HepG2 (cell line): ENCODE measurements around the gene MRPL28. TPM values are rescaled to one million over a fixed set of nuclear protein-coding genes. Genes with fewer than 3 reads are reported as not detected.

Source experiments
- ATAC-seq: fragments of 200-7000 bp; cut with Tn5 transposase; 3 replicates; pipeline ENCODE4 v1.9.1; 2020; ENCODE audit warnings: mild to moderate bottlenecking, moderate library complexity
- BruUV-seq: library from RNA; stranded (reverse); fragments of 400-500 nt; replicated peaks from 2 replicates; lab custom pipeline; 2021; lab: Mats Ljungman, UMichigan
- CTCF ChIA-PET: fragments of 300-600 bp; formaldehyde crosslinking; extraction: SDS; loops from one replicate; lab custom pipeline; 2021; ENCODE audit warnings: low total read pairs, inconsistent platforms, low intra/inter-chr PET ratio; lab: Yijun Ruan, JAX
- POLR2A ChIA-PET: fragments of 350-600 bp; sonication (Branson Sonifier 250); formaldehyde crosslinking; loops from one replicate; lab custom pipeline; 2020; ENCODE audit warnings: antibody characterized with exemption, inconsistent platforms; lab: Yijun Ruan, JAX
- DNase-seq: peaks from one replicate; pipeline ENCODE4 v3.0.0-alpha.2; 2015; ENCODE audit warnings: low spot score
- FAIRE-seq: peaks from 3 replicates; lab custom pipeline; 2011; peaks lifted over from hg19 to GRCh38; lab: Jason Lieb, UNC
- H2AFZ ChIP-seq: one replicate; pipeline ENCODE4 v1.6.1; 2011; ENCODE audit warnings: low read length, inconsistent platforms
- H3K27ac ChIP-seq: fragments of 300-600 bp; 3 replicates; pipeline ENCODE4 v1.8.0; 2011; ENCODE audit warnings: mixed run types, mild to moderate bottlenecking, mixed read lengths, low read length, inconsistent platforms; ENCODE audit not compliant: insufficient read depth; ENCODE audit errors: extremely low read length
- H3K27me3 ChIP-seq, 2 experiments: fragments of 200-600 bp in 1 of 2; 2 replicates in 1 of 2; 3 replicates in 1 of 2; pipeline versions ENCODE4 v1.6.0 to v1.8.0; 2011; ENCODE audit warnings: low read length in 2 of 2, mild to moderate bottlenecking in 2 of 2, moderate library complexity in 2 of 2, inconsistent platforms in 1 of 2; ENCODE audit not compliant: insufficient read depth in 2 of 2, control insufficient read depth in 1 of 2
- H3K36me3 ChIP-seq, 2 experiments: fragments of 200-600 bp in 1 of 2; replicated peaks in 1 of 2; 2 replicates in 1 of 2; 3 replicates in 1 of 2; pipeline versions ENCODE4 v1.5.1 to v1.8.0; 2011; ENCODE audit warnings: low read length in 2 of 2, inconsistent platforms in 1 of 2; ENCODE audit not compliant: insufficient read depth in 2 of 2, control insufficient read depth in 1 of 2
- H3K4me1 ChIP-seq: 2 replicates; pipeline ENCODE4 v1.5.1; 2012; ENCODE audit warnings: low read length, inconsistent platforms; ENCODE audit not compliant: insufficient read depth
- H3K4me2 ChIP-seq: 2 replicates; pipeline ENCODE4 v1.6.0; 2011; ENCODE audit warnings: low read depth, low read length, inconsistent platforms
- H3K4me3 ChIP-seq, 3 experiments: fragments of 200-600 bp in 1 of 3; sonication (generic), shearing (Covaris generic) in 1 of 3; replicated peaks in 1 of 3; 2 replicates each; pipeline ENCODE4 v1.5.1; 2011 to 2016; ENCODE audit warnings: low read length in 3 of 3, inconsistent platforms in 2 of 3, low read depth in 2 of 3, mild to moderate bottlenecking in 2 of 3, control low read depth in 1 of 3, mixed read lengths in 1 of 3; ENCODE audit not compliant: insufficient read depth in 1 of 3
- H3K79me2 ChIP-seq: one replicate; pipeline ENCODE4 v1.6.1; 2011; ENCODE audit warnings: low read length, inconsistent platforms; ENCODE audit not compliant: insufficient read depth
- H3K9ac ChIP-seq: 2 replicates; pipeline ENCODE4 v1.6.0; 2011; ENCODE audit warnings: mild to moderate bottlenecking, low read depth, low read length, inconsistent platforms; ENCODE audit not compliant: insufficient read depth
- H3K9me3 ChIP-seq: 2 replicates; pipeline ENCODE4 v1.5.1; 2012; ENCODE audit warnings: mild to moderate bottlenecking, low read length
- H4K20me1 ChIP-seq: 2 replicates; pipeline ENCODE4 v1.6.0; 2011; ENCODE audit warnings: inconsistent platforms, mild to moderate bottlenecking, low read length, moderate library complexity; ENCODE audit not compliant: insufficient read depth
- GATAD2A ChIP-seq: IDR thresholded peaks from 2 replicates; pipeline ENCODE4 v1.6.1; 2016
- HNRNPK ChIP-seq: fragments of 200-400 bp; formaldehyde crosslinking; IDR thresholded peaks from 2 replicates; pipeline ENCODE4 v1.6.1; 2018; ENCODE audit warnings: low read length, low read depth, moderate library complexity, mild to moderate bottlenecking; ENCODE audit not compliant: poor library complexity, severe bottlenecking
- KDM3A ChIP-seq: IDR thresholded peaks from 2 replicates; pipeline ENCODE4 v1.6.1; 2018; ENCODE audit warnings: low read depth, missing compliant biosample characterization
- MED1 ChIP-seq: sonication (generic); formaldehyde crosslinking; IDR thresholded peaks from 2 replicates; pipeline ENCODE4 v1.4.0; 2020; ENCODE audit warnings: missing genetic modification reagents
- MEF2D ChIP-seq: sonication (generic); formaldehyde crosslinking; IDR thresholded peaks from 2 replicates; pipeline ENCODE4 v1.5.1; 2020; ENCODE audit warnings: mild to moderate bottlenecking, missing genetic modification reagents
- RBFOX2 ChIP-seq: fragments of 200-400 bp; formaldehyde crosslinking; IDR thresholded peaks from 2 replicates; pipeline ENCODE4 v1.6.1; 2017; ENCODE audit warnings: low read depth, mild to moderate bottlenecking, low read length
- TCF7 ChIP-seq: sonication (generic); IDR thresholded peaks from 2 replicates; pipeline ENCODE4 v1.6.1; 2016; ENCODE audit warnings: antibody characterized with exemption, low read depth
- ZBTB20 ChIP-seq: sonication (generic); formaldehyde crosslinking; IDR thresholded peaks from 2 replicates; pipeline ENCODE4 v1.8.1; 2023; ENCODE audit warnings: missing genetic modification reagents, low read depth, mild to moderate bottlenecking, borderline replicate concordance
- ZNF160 ChIP-seq: sonication (generic); formaldehyde crosslinking; IDR thresholded peaks from 2 replicates; pipeline ENCODE4 v1.8.0; 2022; ENCODE audit warnings: mild to moderate bottlenecking, inconsistent platforms, missing genetic modification reagents
- ZNF468 ChIP-seq: sonication (generic); formaldehyde crosslinking; IDR thresholded peaks from 2 replicates; pipeline ENCODE4 v1.8.0; 2022; ENCODE audit warnings: mild to moderate bottlenecking, moderate library complexity, missing genetic modification reagents
- ZNF556 ChIP-seq: sonication (generic); formaldehyde crosslinking; IDR thresholded peaks from 2 replicates; pipeline ENCODE4 v1.4.0; 2020; ENCODE audit warnings: mild to moderate bottlenecking, missing genetic modification reagents, borderline replicate concordance
- WGBS: methylation state at CpG from one replicate; pipeline ENCODE4 v1.1.6; 2017; ENCODE audit warnings: low lambda C conversion rate; 5-methylcytosine and 5-hydroxymethylcytosine counted together
- in situ Hi-C: cut with HindIII; loops from 2 replicates; pipeline ENCODE4 v1.10.0; 2017; ENCODE audit warnings: low pct_unique_long_range_greater_than_20kb; ENCODE audit not compliant: extremely low pct_ligation_motif_present
- intact Hi-C: fragments of 100-400 bp; cut with micrococcal nuclease; formaldehyde crosslinking; loops from one replicate; pipeline ENCODE4 v1.10.0; 2022; ENCODE audit not compliant: unreplicated experiment
- polyA plus RNA-seq, 8 experiments: library from polyadenylated mRNA; depleted of rRNA in 3 of 8; stranded (reverse) in 7 of 8; unstranded in 1 of 8; fragments of >200 nt; fragmentation: Illumina TruSeq in 4 of 8; extraction: Trizol in 4 of 8; gene quantifications; 2 replicates each; pipeline versions ENCODE4 v1.2.1 to v1.2.3, GENCODE V29; 2011 to 2016; ENCODE audit warnings: low read depth in 4 of 8, missing spikeins in 1 of 8, mixed read lengths in 1 of 8; ENCODE audit not compliant: insufficient read depth in 1 of 8
- total RNA-seq, 5 experiments: library from RNA; depleted of rRNA; stranded (reverse); fragments of >200 nt; fragmentation: Illumina TruSeq; extraction: Trizol; gene quantifications; 2 replicates each; pipeline ENCODE4 v1.2.3, GENCODE V29; 2016; ENCODE audit warnings: low read depth in 1 of 5
- TF ChIP-seq, protein P1 (sequence below): IDR thresholded peaks from 2 replicates; pipeline ENCODE4 v1.6.1; 2016
- TF ChIP-seq, protein P2 (sequence below): IDR thresholded peaks from 2 replicates; pipeline ENCODE4 v1.6.1; 2016; ENCODE audit warnings: missing genetic modification reagents, missing compliant biosample characterization
- TF ChIP-seq, protein P3 (sequence below): sonication (generic); formaldehyde crosslinking; IDR thresholded peaks from 2 replicates; pipeline ENCODE4 v1.4.0; 2020; ENCODE audit warnings: missing genetic modification reagents
- TF ChIP-seq, protein P4 (sequence below): sonication (generic); formaldehyde crosslinking; IDR thresholded peaks from 2 replicates; pipeline ENCODE4 v1.8.0; 2022; ENCODE audit warnings: mild to moderate bottlenecking, missing genetic modification reagents; ENCODE audit not compliant: insufficient replicate concordance

MRPL28 gene
- total and polyA plus RNA-seq, 2 of the 13 experiments (the other 11 are each of a cell fraction or from before 2014, with no cell fraction given) = 114 to 135 TPM

DNA sequence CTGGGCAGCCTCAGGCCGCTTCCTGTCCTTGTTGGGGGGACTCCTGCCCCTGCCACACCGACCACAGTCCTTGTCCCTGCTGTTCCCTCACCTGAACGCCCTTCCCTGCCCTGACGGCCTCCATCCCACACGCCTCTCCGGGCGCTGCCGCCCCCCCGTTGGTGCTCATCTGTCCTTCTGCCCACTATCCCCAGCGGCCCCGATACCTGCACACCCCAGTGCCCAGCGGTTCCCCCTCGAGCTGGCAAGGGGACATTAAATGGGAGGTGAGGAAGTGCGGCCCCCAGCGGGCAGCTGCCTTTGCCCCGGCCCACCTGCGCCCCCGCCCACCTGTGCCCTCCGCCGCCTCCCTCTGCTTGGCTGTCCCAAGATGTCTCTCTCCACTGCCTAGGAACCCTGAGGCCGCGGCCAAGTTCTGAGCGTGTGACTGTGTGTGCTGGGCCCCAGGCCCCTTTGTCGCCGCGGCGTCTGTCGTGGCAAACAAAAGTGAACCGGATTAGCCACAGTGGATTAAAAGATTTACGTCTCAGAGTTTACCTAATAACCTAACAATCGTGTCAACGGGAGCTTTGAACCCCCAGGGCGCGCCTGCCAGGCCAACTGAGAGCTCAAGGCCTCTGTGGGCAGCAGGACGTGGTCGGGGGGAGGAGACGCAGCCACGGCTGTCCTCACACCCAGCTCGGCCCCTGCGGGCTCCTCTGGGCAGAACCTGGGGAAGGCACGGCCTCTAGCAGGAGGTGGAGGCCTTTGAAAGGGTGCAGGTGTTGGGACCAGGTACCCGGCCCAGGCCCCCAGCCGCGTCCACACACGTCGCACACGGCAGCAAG lies 10.3 kb downstream of the MRPL28 start:
- Histone ChIP-seq H3K4me2 (peak overlapping the region; percentile 61), H3K4me1 (peaks cover 90% of the 10 kb centered on the region), H4K20me1 (no peaks in the 10 kb centered on the region), H2AFZ (no peak overlapping the region), H3K9me3 (no peaks in the 10 kb centered on the region), H3K79me2 (no peaks in the 10 kb centered on the region), H3K4me3 (peak overlapping the region in 2 of 3 experiments; percentile 20 to 52; a peak in 3 of 6 replicates), H3K36me3 (no peaks in the 10 kb centered on the region), H3K27me3 (peaks cover 1 to 13% of the 10 kb centered on the region in 2 experiments; a peak in 4 of 5 replicates), H3K9ac (peak overlapping the region; percentile 34), H3K27ac (peak overlapping the region; percentile 62)
- ChIA-PET POLR2A (interaction anchor here (0.7 kb wide), 1 partner anchor 263 kb away, joined by 4 read pairs; no protein-coding TSS in a partner anchor), CTCF (no interaction called here)
- DNase-seq (peak; percentile 30), FAIRE-seq (no peak), ATAC-seq (no peak)
- BruUV-seq = no TSS peak
- in situ Hi-C loops (loop anchor here (5.0 kb wide), 1 partner anchor 88 kb away; no protein-coding TSS in a partner anchor), intact Hi-C loops (loop anchor here (5.0 kb wide), 2 partner anchors 133 to 243 kb away; partner anchors contain the start of gene LUC7L)
- WGBS = 43% methylated on average over 34 of the region's 47 CpGs
- TF ChIP-seq ZNF556 (CRISPR knock-in tag) (0 out of 2 replicates have a peak, but pooled peaks have one; percentile 19), GATAD2A (CRISPR knock-in tag) (peak; percentile 53), ZNF468 (CRISPR knock-in tag) (no peak), MED1 (CRISPR knock-in tag) (peak; percentile 92), RBFOX2 (0 out of 2 replicates have a peak, but pooled peaks have one; percentile 18), HNRNPK (no peak), ZNF160 (CRISPR knock-in tag) (peak; percentile 46; the same call in 1 of the 2 replicates), MEF2D (CRISPR knock-in tag) (0 out of 2 replicates have a peak, but pooled peaks have one; percentile 62), ZBTB20 (peak; percentile 57; the same call in 1 of the 2 replicates), KDM3A (CRISPR knock-in tag) (0 out of 2 replicates have a peak, but pooled peaks have one; percentile 24), TCF7 (peak; percentile 34; the same call in 1 of the 2 replicates)
- TF ChIP-seq, protein P1, sequence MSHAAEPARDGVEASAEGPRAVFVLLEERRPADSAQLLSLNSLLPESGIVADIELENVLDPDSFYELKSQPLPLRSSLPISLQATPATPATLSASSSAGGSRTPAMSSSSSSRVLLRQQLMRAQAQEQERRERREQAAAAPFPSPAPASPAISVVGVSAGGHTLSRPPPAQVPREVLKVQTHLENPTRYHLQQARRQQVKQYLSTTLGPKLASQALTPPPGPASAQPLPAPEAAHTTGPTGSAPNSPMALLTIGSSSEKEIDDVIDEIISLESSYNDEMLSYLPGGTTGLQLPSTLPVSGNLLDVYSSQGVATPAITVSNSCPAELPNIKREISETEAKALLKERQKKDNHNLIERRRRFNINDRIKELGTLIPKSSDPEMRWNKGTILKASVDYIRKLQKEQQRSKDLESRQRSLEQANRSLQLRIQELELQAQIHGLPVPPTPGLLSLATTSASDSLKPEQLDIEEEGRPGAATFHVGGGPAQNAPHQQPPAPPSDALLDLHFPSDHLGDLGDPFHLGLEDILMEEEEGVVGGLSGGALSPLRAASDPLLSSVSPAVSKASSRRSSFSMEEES (CRISPR knock-in tag) = no peak
- TF ChIP-seq, protein P2, sequence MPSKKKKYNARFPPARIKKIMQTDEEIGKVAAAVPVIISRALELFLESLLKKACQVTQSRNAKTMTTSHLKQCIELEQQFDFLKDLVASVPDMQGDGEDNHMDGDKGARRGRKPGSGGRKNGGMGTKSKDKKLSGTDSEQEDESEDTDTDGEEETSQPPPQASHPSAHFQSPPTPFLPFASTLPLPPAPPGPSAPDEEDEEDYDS (CRISPR knock-in tag) = peak; percentile 30; the same call in 1 of the 2 replicates
- TF ChIP-seq, protein P3, sequence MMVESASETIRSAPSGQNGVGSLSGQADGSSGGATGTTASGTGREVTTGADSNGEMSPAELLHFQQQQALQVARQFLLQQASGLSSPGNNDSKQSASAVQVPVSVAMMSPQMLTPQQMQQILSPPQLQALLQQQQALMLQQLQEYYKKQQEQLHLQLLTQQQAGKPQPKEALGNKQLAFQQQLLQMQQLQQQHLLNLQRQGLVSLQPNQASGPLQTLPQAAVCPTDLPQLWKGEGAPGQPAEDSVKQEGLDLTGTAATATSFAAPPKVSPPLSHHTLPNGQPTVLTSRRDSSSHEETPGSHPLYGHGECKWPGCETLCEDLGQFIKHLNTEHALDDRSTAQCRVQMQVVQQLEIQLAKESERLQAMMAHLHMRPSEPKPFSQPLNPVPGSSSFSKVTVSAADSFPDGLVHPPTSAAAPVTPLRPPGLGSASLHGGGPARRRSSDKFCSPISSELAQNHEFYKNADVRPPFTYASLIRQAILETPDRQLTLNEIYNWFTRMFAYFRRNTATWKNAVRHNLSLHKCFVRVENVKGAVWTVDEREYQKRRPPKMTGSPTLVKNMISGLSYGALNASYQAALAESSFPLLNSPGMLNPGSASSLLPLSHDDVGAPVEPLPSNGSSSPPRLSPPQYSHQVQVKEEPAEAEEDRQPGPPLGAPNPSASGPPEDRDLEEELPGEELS (CRISPR knock-in tag) = peak; percentile 66
- TF ChIP-seq, protein P4, sequence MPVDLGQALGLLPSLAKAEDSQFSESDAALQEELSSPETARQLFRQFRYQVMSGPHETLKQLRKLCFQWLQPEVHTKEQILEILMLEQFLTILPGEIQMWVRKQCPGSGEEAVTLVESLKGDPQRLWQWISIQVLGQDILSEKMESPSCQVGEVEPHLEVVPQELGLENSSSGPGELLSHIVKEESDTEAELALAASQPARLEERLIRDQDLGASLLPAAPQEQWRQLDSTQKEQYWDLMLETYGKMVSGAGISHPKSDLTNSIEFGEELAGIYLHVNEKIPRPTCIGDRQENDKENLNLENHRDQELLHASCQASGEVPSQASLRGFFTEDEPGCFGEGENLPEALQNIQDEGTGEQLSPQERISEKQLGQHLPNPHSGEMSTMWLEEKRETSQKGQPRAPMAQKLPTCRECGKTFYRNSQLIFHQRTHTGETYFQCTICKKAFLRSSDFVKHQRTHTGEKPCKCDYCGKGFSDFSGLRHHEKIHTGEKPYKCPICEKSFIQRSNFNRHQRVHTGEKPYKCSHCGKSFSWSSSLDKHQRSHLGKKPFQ (CRISPR knock-in tag) = peak; percentile 34
